SK-N-SH (cell line): Measurements from ENCODE around the gene ZNF575. TPM values are rescaled to one million over a fixed set of nuclear protein-coding genes. Genes with fewer than 3 reads are reported as not detected.

ENCODE experiments used
- CTCF ChIA-PET: fragments of 300-600, 350-600 bp; formaldehyde crosslinking; extraction: SDS; loops from one replicate; lab custom pipeline; 2021; lab: Yijun Ruan, JAX
- POLR2A ChIA-PET: fragments of 350-600 bp; sonication (Branson Sonifier 250); formaldehyde crosslinking; extraction: SDS; loops from one replicate; lab custom pipeline; 2020; ENCODE audit warnings: antibody characterized with exemption, inconsistent platforms; lab: Yijun Ruan, JAX
- DNase-seq: peaks from one replicate; pipeline ENCODE4 v3.0.0; 2012
- H2AFZ ChIP-seq: fragments of 200-600 bp; sonication (generic); 2 replicates; pipeline ENCODE4 v1.8.1; 2016; ENCODE audit warnings: antibody characterized with exemption, mild to moderate bottlenecking, low read depth
- H3F3A ChIP-seq: fragments of 200-600 bp; sonication (generic); replicated peaks from 2 replicates; pipeline ENCODE3; 2016; ENCODE audit warnings: antibody characterized with exemption, mild to moderate bottlenecking; ENCODE audit not compliant: insufficient read depth
- H3K27ac ChIP-seq, 2 experiments: fragments of 200-500 bp in 1 of 2; fragments of 200-600 bp in 1 of 2; sonication (Bioruptor generic) in 1 of 2; sonication (generic), shearing (Covaris generic) in 1 of 2; 2 replicates each; pipeline versions ENCODE4 v1.5.1 to v1.6.1; 2014 to 2016; ENCODE audit warnings: low read depth in 2 of 2, inconsistent platforms in 1 of 2, low read length in 1 of 2, mild to moderate bottlenecking in 1 of 2, mixed read lengths in 1 of 2
- H3K27me3 ChIP-seq: fragments of 200-600 bp; sonication (generic), shearing (Covaris generic); 2 replicates; pipeline ENCODE4 v1.6.1; 2016; ENCODE audit warnings: mixed run types; ENCODE audit not compliant: insufficient read depth
- H3K36me3 ChIP-seq, 2 experiments: fragments of 200-500 bp in 1 of 2; fragments of 200-600 bp in 1 of 2; sonication (Bioruptor generic) in 1 of 2; sonication (generic) in 1 of 2; replicated peaks in 1 of 2; 2 replicates each; pipeline versions ENCODE3 to v1.5.1; 2014 to 2016; ENCODE audit warnings: low read length in 1 of 2, mild to moderate bottlenecking in 1 of 2; ENCODE audit not compliant: insufficient read depth in 2 of 2, control insufficient read depth in 1 of 2
- H3K4me1 ChIP-seq, 2 experiments: fragments of 200-500 bp in 1 of 2; fragments of 200-600 bp in 1 of 2; sonication (Bioruptor generic) in 1 of 2; sonication (generic), shearing (Covaris generic) in 1 of 2; 2 replicates each; pipeline versions ENCODE4 v1.5.1 to v1.6.1; 2014 to 2016; ENCODE audit warnings: low read depth in 1 of 2, low read length in 1 of 2, mixed run types in 1 of 2; ENCODE audit not compliant: insufficient read depth in 2 of 2, control insufficient read depth in 1 of 2
- H3K4me2 ChIP-seq: fragments of 200-600 bp; sonication (generic), shearing (Covaris generic); 2 replicates; pipeline ENCODE4 v1.6.1; 2017; ENCODE audit warnings: mixed run types
- H3K4me3 ChIP-seq, 2 experiments: fragments of 200-500 bp in 1 of 2; fragments of 200-600 bp in 1 of 2; sonication (Bioruptor generic) in 1 of 2; sonication (generic), shearing (Covaris generic) in 1 of 2; 2 replicates each; pipeline versions ENCODE4 v1.5.1 to v1.8.1; 2014 to 2016; ENCODE audit warnings: low read depth in 2 of 2, inconsistent platforms in 1 of 2, low read length in 1 of 2, mild to moderate bottlenecking in 1 of 2, mixed read lengths in 1 of 2, moderate library complexity in 1 of 2
- H3K79me2 ChIP-seq: fragments of 200-600 bp; sonication (generic); 2 replicates; pipeline ENCODE4 v1.8.1; 2017; ENCODE audit warnings: mild to moderate bottlenecking; ENCODE audit not compliant: insufficient read depth
- H3K9ac ChIP-seq: fragments of 200-600 bp; sonication (generic); 2 replicates; pipeline ENCODE4 v1.6.1; 2017; ENCODE audit warnings: mixed run types
- H3K9me2 ChIP-seq: fragments of 200-600 bp; sonication (generic); 2 replicates; pipeline ENCODE4 v1.6.1; 2017; ENCODE audit warnings: mixed run types
- H3K9me3 ChIP-seq: fragments of 200-600 bp; sonication (generic); 2 replicates; pipeline ENCODE4 v1.6.1; 2017; ENCODE audit warnings: mixed run types, mild to moderate bottlenecking, moderate library complexity
- H4K20me1 ChIP-seq: fragments of 200-600 bp; sonication (generic); 2 replicates; pipeline ENCODE4 v1.6.1; 2017; ENCODE audit warnings: mild to moderate bottlenecking, mixed run types; ENCODE audit not compliant: insufficient read depth
- ELF1 ChIP-seq: IDR thresholded peaks from 2 replicates; pipeline ENCODE4 v1.4.0; 2012
- EP300 ChIP-seq, 2 experiments: IDR thresholded peaks; 2 replicates each; pipeline versions ENCODE4 v1.4.0 to v1.6.1; 2012; ENCODE audit warnings: borderline replicate concordance in 1 of 2, low read depth in 1 of 2, low read length in 1 of 2
- JUND ChIP-seq: IDR thresholded peaks from 2 replicates; pipeline ENCODE4 v1.4.0; 2012
- MEF2A ChIP-seq: IDR thresholded peaks from 2 replicates; pipeline ENCODE4 v1.4.0; 2012; ENCODE audit warnings: low read depth, borderline replicate concordance
- NFIC ChIP-seq: IDR thresholded peaks from 2 replicates; pipeline ENCODE4 v1.4.0; 2012; ENCODE audit warnings: borderline replicate concordance
- NRF1 ChIP-seq: IDR thresholded peaks from 2 replicates; pipeline ENCODE4 v1.6.1; 2012; ENCODE audit warnings: low read depth, mild to moderate bottlenecking, low read length
- PBX3 ChIP-seq: IDR thresholded peaks from 2 replicates; pipeline ENCODE4; 2012
- REST ChIP-seq: IDR thresholded peaks from 2 replicates; pipeline ENCODE4 v1.6.1; 2012; ENCODE audit warnings: mild to moderate bottlenecking, low read depth, low read length, moderate library complexity
- RFX5 ChIP-seq: IDR thresholded peaks from 2 replicates; pipeline ENCODE4 v1.6.1; 2012; ENCODE audit warnings: mild to moderate bottlenecking, improper control_type of control experiment, low read length
- RXRA ChIP-seq: IDR thresholded peaks from 2 replicates; pipeline ENCODE4 v1.4.0; 2012; ENCODE audit warnings: low read depth, mild to moderate bottlenecking, borderline replicate concordance
- TAF1 ChIP-seq: IDR thresholded peaks from 2 replicates; pipeline ENCODE4 v1.6.1; 2012; ENCODE audit warnings: low read depth, mild to moderate bottlenecking, low read length, moderate library complexity, borderline replicate concordance
- TEAD4 ChIP-seq: IDR thresholded peaks from 2 replicates; pipeline ENCODE4 v1.4.0; 2012; ENCODE audit warnings: mild to moderate bottlenecking, borderline replicate concordance; ENCODE audit not compliant: insufficient read depth
- YY1 ChIP-seq: IDR thresholded peaks from 2 replicates; pipeline ENCODE4 v1.4.0; 2012; ENCODE audit warnings: low read depth, mild to moderate bottlenecking
- WGBS: methylation state at CpG from one replicate; pipeline ENCODE4 v1.1.6; 2017; ENCODE audit warnings: low lambda C conversion rate; 5-methylcytosine and 5-hydroxymethylcytosine counted together
- polyA plus RNA-seq, 3 experiments: library from polyadenylated mRNA; depleted of rRNA; stranded (reverse); fragments of >200 nt; gene quantifications; 2 replicates each; pipeline ENCODE4 v1.2.3, GENCODE V29; 2012
- TF ChIP-seq, protein P1 (sequence below): fragments of 150-350 bp; IDR thresholded peaks from 2 replicates; pipeline ENCODE4 v1.6.1; 2016; ENCODE audit warnings: mild to moderate bottlenecking, low read depth, low read length
- TF ChIP-seq, protein P2 (sequence below): IDR thresholded peaks from 2 replicates; pipeline ENCODE4 v1.4.0; 2012; ENCODE audit warnings: low read depth, borderline replicate concordance
- TF ChIP-seq, protein P3 (sequence below): IDR thresholded peaks from 2 replicates; pipeline ENCODE4 v1.4.0; 2012; ENCODE audit warnings: low read depth, borderline replicate concordance

The ZNF575 gene
- polyA plus RNA-seq, 1 of the 3 experiments (the other 2 are of a cell fraction): 1.0 TPM

- no peak for TF ChIP-seq NFIC
- no peak for TF ChIP-seq JUND
- no peak for TF ChIP-seq PBX3
- TF ChIP-seq TAF1: no peak
These were observed 49.7 kb upstream of the ZNF575 start (continued) for GRCh38 chr19:43483281-43483680.

DNA sequence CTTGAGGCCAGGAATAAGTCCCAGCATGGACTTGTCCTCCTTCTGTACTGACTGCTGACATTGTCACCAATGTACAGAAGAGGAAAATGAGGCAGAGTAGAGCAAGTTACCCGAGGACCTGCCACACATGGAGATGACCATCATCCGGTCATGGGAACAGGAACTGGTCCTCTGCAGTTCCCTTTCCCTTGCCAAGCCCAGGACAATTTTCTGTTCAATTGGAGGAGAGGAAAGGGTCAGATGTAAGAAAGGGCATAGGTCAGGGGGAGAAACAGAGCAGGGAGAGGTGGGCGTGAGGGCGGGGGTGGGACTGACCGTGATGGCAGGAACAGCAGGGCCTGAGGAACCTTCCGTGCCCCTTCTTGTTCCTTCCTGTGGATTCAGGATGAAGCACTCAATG is 47.0 kb upstream of the ZNF575 start:
- CTCF ChIA-PET: interaction anchor here (1.6 to 2.0 kb wide), 2 partner anchors 33 to 38 kb away, joined by 5 to 7 read pairs; no protein-coding TSS in a partner anchor
- no peak overlapping the region for H2AFZ ChIP-seq
- no peaks in the 10 kb centered on the region for H3K4me1 ChIP-seq
- no peaks in the 10 kb centered on the region for H3K79me2 ChIP-seq
- no peak for DNase-seq
- POLR2A ChIA-PET: no interaction called here
- no peaks in the 10 kb centered on the region for H3K36me3 ChIP-seq
- H3K4me3 ChIP-seq: no peak overlapping the region
- H3K27ac ChIP-seq: no peak overlapping the region
- no peaks in the 10 kb centered on the region for H3K9me3 ChIP-seq
- H3F3A ChIP-seq: no peaks in the 10 kb centered on the region
- no peaks in the 10 kb centered on the region for H3K27me3 ChIP-seq
- H3K9ac ChIP-seq: no peak overlapping the region
- WGBS: 79% methylated on average over 6 of the region's 6 CpGs
- TF ChIP-seq, protein P1, sequence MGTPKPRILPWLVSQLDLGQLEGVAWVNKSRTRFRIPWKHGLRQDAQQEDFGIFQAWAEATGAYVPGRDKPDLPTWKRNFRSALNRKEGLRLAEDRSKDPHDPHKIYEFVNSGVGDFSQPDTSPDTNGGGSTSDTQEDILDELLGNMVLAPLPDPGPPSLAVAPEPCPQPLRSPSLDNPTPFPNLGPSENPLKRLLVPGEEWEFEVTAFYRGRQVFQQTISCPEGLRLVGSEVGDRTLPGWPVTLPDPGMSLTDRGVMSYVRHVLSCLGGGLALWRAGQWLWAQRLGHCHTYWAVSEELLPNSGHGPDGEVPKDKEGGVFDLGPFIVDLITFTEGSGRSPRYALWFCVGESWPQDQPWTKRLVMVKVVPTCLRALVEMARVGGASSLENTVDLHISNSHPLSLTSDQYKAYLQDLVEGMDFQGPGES: no peak
- TF ChIP-seq, protein P2, sequence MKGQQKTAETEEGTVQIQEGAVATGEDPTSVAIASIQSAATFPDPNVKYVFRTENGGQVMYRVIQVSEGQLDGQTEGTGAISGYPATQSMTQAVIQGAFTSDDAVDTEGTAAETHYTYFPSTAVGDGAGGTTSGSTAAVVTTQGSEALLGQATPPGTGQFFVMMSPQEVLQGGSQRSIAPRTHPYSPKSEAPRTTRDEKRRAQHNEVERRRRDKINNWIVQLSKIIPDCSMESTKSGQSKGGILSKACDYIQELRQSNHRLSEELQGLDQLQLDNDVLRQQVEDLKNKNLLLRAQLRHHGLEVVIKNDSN: no peak
- no peak for TF ChIP-seq TEAD4
- TF ChIP-seq REST: no peak
- no peak for TF ChIP-seq RFX5
- no peak for TF ChIP-seq MEF2A
- no peak for TF ChIP-seq NRF1
- TF ChIP-seq YY1: no peak
- no peak for TF ChIP-seq EP300 (IDR thresholded peaks at IDR 0.05; ENCODE audit: borderline replicate concordance in 1 of 2, low read depth in 1 of 2, low read length in 1 of 2)
- TF ChIP-seq RXRA: no peak
- TF ChIP-seq, protein P3, sequence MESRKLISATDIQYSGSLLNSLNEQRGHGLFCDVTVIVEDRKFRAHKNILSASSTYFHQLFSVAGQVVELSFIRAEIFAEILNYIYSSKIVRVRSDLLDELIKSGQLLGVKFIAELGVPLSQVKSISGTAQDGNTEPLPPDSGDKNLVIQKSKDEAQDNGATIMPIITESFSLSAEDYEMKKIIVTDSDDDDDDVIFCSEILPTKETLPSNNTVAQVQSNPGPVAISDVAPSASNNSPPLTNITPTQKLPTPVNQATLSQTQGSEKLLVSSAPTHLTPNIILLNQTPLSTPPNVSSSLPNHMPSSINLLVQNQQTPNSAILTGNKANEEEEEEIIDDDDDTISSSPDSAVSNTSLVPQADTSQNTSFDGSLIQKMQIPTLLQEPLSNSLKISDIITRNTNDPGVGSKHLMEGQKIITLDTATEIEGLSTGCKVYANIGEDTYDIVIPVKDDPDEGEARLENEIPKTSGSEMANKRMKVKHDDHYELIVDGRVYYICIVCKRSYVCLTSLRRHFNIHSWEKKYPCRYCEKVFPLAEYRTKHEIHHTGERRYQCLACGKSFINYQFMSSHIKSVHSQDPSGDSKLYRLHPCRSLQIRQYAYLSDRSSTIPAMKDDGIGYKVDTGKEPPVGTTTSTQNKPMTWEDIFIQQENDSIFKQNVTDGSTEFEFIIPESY: no peak
- TF ChIP-seq ELF1: no peak
- no peaks in the 10 kb centered on the region for H4K20me1 ChIP-seq
- H3K4me2 ChIP-seq: no peak overlapping the region
- H3K9me2 ChIP-seq: no peaks in the 10 kb centered on the region
